Keratinocyte (primary cell): ENCODE data around the gene MYCBP2.

Experiments used
- CTCF ChIP-seq, 3 experiments: IDR thresholded peaks in 1 of 3; conservative IDR thresholded peaks in 1 of 3; optimal IDR thresholded peaks in 1 of 3; 2 replicates in 2 of 3; 3 replicates in 1 of 3; pipeline versions ENCODE3 to v1.5.1; 2011; ENCODE audit warnings: low read length in 3 of 3, mild to moderate bottlenecking in 3 of 3, moderate library complexity in 2 of 3, control low read depth in 1 of 3, inconsistent platforms in 1 of 3; ENCODE audit not compliant: insufficient read depth in 2 of 3; ENCODE audit errors: extremely low read depth in 1 of 3
- EZH2 ChIP-seq: IDR thresholded peaks from one replicate; pipeline ENCODE4 v1.6.1; 2012; ENCODE audit warnings: inconsistent platforms, mild to moderate bottlenecking, low read length, moderate library complexity

DNA sequence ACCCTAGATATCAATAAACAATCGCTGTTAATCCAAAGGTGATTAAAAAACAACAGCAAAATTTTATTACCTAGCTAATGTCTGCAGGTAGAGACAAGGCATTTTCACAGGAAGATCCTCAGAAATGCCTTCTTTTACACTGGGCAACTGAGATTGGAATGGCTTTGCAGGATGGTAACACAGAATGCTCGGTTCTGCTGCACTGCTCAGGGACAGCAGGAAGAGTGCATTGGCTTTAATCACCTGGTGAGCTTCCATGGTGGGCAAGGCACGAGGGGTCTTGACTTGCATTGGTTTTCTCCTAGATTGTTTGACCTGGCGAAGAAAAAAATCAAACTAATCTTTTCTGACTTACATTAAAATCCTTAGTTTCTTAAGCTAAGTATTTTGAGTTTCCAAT, 231.6 kb downstream of the MYCBP2 start:
- TF ChIP-seq CTCF (optimal IDR thresholded peaks at IDR 0.05 in 1 of 3, IDR thresholded peaks at IDR 0.05 in 1 of 3, conservative IDR thresholded peaks at IDR 0.05 in 1 of 3; ENCODE audit: extremely low read depth in 1 of 3, insufficient read depth in 2 of 3, low read length in 3 of 3), result no peak
- no peak for TF ChIP-seq EZH2
